Suppressor macrophage treated with lipopolysaccharide for 1 hour (primary cell): ENCODE data around the gene LGALS1.

Experiments
- DNase-seq, 3 donors: peaks; one replicate each; pipeline ENCODE4 v3.0.0-alpha.2; 2020 to 2022

Gene LGALS1

GRCh38 chr22:37663521-37664140, 11.8 kb upstream of the LGALS1 start:
- no peak for DNase-seq

- DNase-seq = no peak
These were observed 11.0 kb upstream of the LGALS1 start for GRCh38 chr22:37664249-37665101.

GRCh38 chr22:37665487-37665886, 9.9 kb upstream of the LGALS1 start:
- no peak for DNase-seq

- peak in 2 of 3 donors; percentile 23 to 38 for DNase-seq
These were observed 5.8 kb upstream of the LGALS1 start for GRCh38 chr22:37669586-37669985.

GRCh38 chr22:37672206-37672919, 3.1 kb upstream of the LGALS1 start:
- DNase-seq = no peak

- DNase-seq = no peak
These were observed 2.4 kb upstream of the LGALS1 start for GRCh38 chr22:37672920-37673455.

GRCh38 chr22:37674248-37674647, 1.2 kb upstream of the LGALS1 start:
- no peak for DNase-seq

GRCh38 chr22:37675930-37676735, 697 bp downstream of the LGALS1 start:
- DNase-seq = peak; percentile 44 to 71 (median 48)

GRCh38 chr22:37676736-37677492, 1.5 kb downstream of the LGALS1 start:
- DNase-seq = peak; percentile 92 to 97 (median 93)

GRCh38 chr22:37677493-37677974, 2.1 kb downstream of the LGALS1 start:
- no peak for DNase-seq

GRCh38 chr22:37678372-37678771, 2.9 kb downstream of the LGALS1 start:
- DNase-seq = no peak

- no peak for DNase-seq
These were observed 4.2 kb downstream of the LGALS1 start for GRCh38 chr22:37679670-37680069.

- DNase-seq = no peak
These were observed 4.9 kb downstream of the LGALS1 start for GRCh38 chr22:37680191-37680851.

- no peak for DNase-seq
These were observed 5.6 kb downstream of the LGALS1 start for GRCh38 chr22:37681001-37681424.

GRCh38 chr22:37681556-37682049, 6.2 kb downstream of the LGALS1 start:
- DNase-seq = peak; percentile 82 to 86 (median 84)

- no peak for DNase-seq
These were observed 9.6 kb downstream of the LGALS1 start for GRCh38 chr22:37684803-37685615.

GRCh38 chr22:37686002-37686982, 10.9 kb downstream of the LGALS1 start, which contains the start of gene NOL12:
TSS of gene NOL12 (plus strand) at chr22:37686343. CDS start at chr22:37686393, 50 bp downstream.
- peak; percentile 87 to 92 (median 91) for DNase-seq

- no peak for DNase-seq
These were observed 15.0 kb downstream of the LGALS1 start for GRCh38 chr22:37690407-37690806.
